Testis (tissue), 3 donors: ENCODE data around the gene NCK2. TPM values are rescaled to one million over a fixed set of nuclear protein-coding genes. Genes with fewer than 3 reads are reported as not detected.
A peak's percentile ranks its signal among the peaks of the same experiment; 100 is the strongest.

Source experiments
- DNase-seq: peaks from one replicate; pipeline ENCODE4 v3.0.0-alpha.2; 2019
- H3K27ac ChIP-seq, 2 donors: fragments of 200-600 bp; sonication (generic); one replicate each; pipeline ENCODE4 v1.5.1; 2019
- H3K27me3 ChIP-seq: fragments of 200-600 bp; sonication (generic); one replicate; pipeline ENCODE4 v1.5.1; 2019
- H3K36me3 ChIP-seq: fragments of 200-600 bp; sonication (generic); one replicate; pipeline ENCODE4 v1.5.1; 2017; ENCODE audit warnings: low read depth; ENCODE audit errors: missing control alignments
- H3K4me1 ChIP-seq: fragments of 200-600 bp; sonication (generic); one replicate; pipeline ENCODE4 v1.5.1; 2019
- H3K4me3 ChIP-seq, 2 donors: fragments of 200-600 bp; sonication (generic); one replicate each; pipeline ENCODE4 v1.5.1; 2017 to 2019
- H3K9me3 ChIP-seq: fragments of 200-600 bp; sonication (generic); one replicate; pipeline ENCODE4 v1.5.1; 2017
- POLR2A ChIP-seq: fragments of 450-650 bp; IDR thresholded peaks from one replicate; pipeline ENCODE4 v1.6.1; 2017; ENCODE audit warnings: antibody characterized with exemption, mild to moderate bottlenecking, moderate library complexity
- WGBS, 2 donors: methylation state at CpG; one replicate each; pipeline ENCODE4 v1.1.5; 2018; 5-methylcytosine and 5-hydroxymethylcytosine counted together
- intact Hi-C: fragments of 100-400 bp; cut with DNase I; formaldehyde crosslinking; loops from one replicate; pipeline ENCODE4 v1.15.1; 2023; ENCODE audit warnings: low total_unique reads
- polyA plus RNA-seq: library from polyadenylated mRNA; stranded (reverse); fragments of 350-450 nt; fragmentation: Illumina TruSeq; extraction: RNeasy Lipid Tissue Mini Kit (QIAGEN cat#74804); gene quantifications from one replicate; pipeline ENCODE4 v1.2.3, GENCODE V29; 2014; ENCODE audit warnings: low read depth, low replicate concordance; ENCODE audit not compliant: insufficient read depth
- total RNA-seq, 2 donors: library from RNA; depleted of rRNA; stranded (reverse); fragments of >200 nt; gene quantifications; one replicate each; pipeline ENCODE4 v1.2.3, GENCODE V29; 2016
- TF ChIP-seq, protein P1 (sequence below), 3 experiments: fragments of 450-650 bp in 2 of 3; fragments of 200-600 bp in 1 of 3; sonication (generic) in 1 of 3; IDR thresholded peaks; one replicate each; pipeline ENCODE4 v1.5.1; 2016 to 2019; ENCODE audit warnings: antibody characterized with exemption in 3 of 3, mild to moderate bottlenecking in 2 of 3, moderate library complexity in 1 of 3

The NCK2 gene
- total and polyA plus RNA-seq, 3 donors from 2014 or later, result 67.7 to 168 (median 105) TPM

DNA sequence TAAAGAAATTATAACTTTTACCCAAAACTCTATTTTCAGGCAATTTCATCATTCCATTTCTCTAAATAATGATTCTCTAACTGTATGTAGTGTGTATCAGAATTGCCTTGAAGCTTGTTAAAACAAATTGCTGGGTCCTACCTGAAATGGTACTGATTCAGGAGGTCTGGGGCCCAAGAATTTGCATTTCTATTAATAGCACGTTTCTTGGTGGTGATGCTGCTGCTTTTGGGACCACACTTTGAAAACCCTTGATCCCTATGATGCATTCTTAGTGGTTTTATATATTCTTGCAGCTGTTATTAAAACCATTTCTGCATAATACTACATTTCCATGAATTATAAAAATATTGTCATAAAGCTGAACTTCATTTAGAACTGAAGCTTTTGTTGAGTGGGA, 140.7 kb downstream of the NCK2 start:
- intact Hi-C loops, result no loop called here
- no peak overlapping the region for H3K4me3 ChIP-seq
- H3K4me1 ChIP-seq, result peaks cover 50% of the 10 kb centered on the region
- no peak for DNase-seq
- H3K36me3 ChIP-seq, result no peaks in the 10 kb centered on the region
- WGBS, 2 donors, result 22 to 30% methylated on average over 1 of the region's 1 CpG
- no peaks in the 10 kb centered on the region for H3K27me3 ChIP-seq
- H3K27ac ChIP-seq, result peak overlapping the region in 1 of 2 donors; percentile 7
- TF ChIP-seq, protein P1, sequence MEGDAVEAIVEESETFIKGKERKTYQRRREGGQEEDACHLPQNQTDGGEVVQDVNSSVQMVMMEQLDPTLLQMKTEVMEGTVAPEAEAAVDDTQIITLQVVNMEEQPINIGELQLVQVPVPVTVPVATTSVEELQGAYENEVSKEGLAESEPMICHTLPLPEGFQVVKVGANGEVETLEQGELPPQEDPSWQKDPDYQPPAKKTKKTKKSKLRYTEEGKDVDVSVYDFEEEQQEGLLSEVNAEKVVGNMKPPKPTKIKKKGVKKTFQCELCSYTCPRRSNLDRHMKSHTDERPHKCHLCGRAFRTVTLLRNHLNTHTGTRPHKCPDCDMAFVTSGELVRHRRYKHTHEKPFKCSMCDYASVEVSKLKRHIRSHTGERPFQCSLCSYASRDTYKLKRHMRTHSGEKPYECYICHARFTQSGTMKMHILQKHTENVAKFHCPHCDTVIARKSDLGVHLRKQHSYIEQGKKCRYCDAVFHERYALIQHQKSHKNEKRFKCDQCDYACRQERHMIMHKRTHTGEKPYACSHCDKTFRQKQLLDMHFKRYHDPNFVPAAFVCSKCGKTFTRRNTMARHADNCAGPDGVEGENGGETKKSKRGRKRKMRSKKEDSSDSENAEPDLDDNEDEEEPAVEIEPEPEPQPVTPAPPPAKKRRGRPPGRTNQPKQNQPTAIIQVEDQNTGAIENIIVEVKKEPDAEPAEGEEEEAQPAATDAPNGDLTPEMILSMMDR (IDR thresholded peaks at IDR 0.05), result no peak
- no peak for TF ChIP-seq POLR2A
- H3K9me3 ChIP-seq, result no peaks in the 10 kb centered on the region

DNA sequence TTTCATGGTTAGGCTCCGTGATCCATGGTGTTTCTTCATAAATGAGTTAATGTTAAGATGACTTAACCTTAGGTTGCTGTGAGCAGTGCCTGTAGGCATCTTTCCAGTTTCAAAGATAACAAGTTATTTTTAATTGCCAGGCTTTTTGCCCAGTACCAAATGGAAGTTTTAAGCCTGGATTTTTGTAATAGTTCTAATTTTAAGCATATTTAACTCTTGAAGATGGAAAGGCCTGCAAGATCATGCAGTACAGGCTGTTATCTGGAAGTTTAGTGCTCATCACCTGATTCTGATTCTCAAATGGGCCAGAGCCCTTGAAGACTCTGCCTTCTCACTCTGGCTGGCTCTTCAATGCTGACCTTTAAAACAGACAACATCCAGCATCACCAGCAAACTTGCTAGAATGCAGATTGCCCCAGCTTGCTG, 141.3 kb downstream of the NCK2 start:
- Histone ChIP-seq H3K27ac (peak overlapping the region in 1 of 2 donors; percentile 31), H3K36me3 (no peaks in the 10 kb centered on the region), H3K27me3 (no peaks in the 10 kb centered on the region), H3K4me1 (peaks cover 48% of the 10 kb centered on the region), H3K4me3 (no peak overlapping the region), H3K9me3 (no peaks in the 10 kb centered on the region)
- WGBS, 2 donors, result 31 to 48% methylated on average over 1 of the region's 1 CpG
- DNase-seq, result no peak
- TF ChIP-seq POLR2A, result no peak
- TF ChIP-seq, protein P1 (IDR thresholded peaks at IDR 0.05), result no peak
- intact Hi-C loops, result no loop called here

DNA sequence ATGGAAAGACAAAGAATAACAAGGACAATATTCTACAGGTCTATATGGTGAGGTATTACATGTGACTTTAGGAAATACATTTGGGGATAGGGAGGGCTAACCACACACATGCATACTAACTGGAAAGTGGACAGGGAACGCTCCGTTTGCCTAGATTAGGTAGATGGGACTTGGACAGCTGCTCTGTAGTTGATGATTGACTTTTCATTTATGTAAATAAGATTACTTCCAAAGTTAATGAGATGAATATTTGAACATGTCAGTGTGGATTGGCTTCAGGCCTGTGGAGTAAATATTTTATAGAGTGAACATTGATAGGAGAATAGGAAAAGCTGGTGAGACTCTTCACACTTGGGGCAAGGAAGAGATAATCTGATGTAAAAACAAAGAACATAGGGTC, 142.0 kb downstream of the NCK2 start:
- Histone ChIP-seq H3K4me3 (no peak overlapping the region), H3K36me3 (no peaks in the 10 kb centered on the region), H3K4me1 (peaks cover 45% of the 10 kb centered on the region), H3K9me3 (no peaks in the 10 kb centered on the region), H3K27ac (peak overlapping the region; percentile 31 to 61), H3K27me3 (no peaks in the 10 kb centered on the region)
- TF ChIP-seq, protein P1 (IDR thresholded peaks at IDR 0.05), result no peak
- no peak for TF ChIP-seq POLR2A
- 55 to 61% methylated on average over 2 of the region's 2 CpGs for WGBS, 2 donors
- DNase-seq, result no peak
- intact Hi-C loops, result no loop called here

DNA sequence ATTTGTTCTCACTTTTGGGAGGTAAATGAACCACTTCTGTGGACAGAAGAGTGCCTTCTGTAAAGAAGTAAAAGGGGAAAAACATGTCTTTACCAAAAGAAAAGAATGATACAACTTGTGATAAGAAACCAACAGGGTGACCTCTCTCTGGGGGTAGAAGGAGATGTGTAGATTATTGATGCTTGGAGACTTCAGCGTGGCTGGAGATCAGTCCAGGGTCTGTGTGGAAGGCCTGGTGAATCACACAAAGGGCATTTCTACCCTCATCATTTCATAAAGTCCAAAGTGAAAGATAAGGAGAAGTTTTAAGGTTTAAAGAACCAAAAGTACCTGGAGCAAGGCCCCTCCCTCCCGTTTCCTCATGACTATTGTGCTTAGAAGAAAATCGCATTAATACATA, 142.5 kb downstream of the NCK2 start:
- Histone ChIP-seq H3K4me1 (peaks cover 42% of the 10 kb centered on the region), H3K27ac (peak overlapping the region in 1 of 2 donors; percentile 31), H3K4me3 (no peak overlapping the region), H3K27me3 (no peaks in the 10 kb centered on the region), H3K36me3 (no peaks in the 10 kb centered on the region), H3K9me3 (no peaks in the 10 kb centered on the region)
- DNase-seq, result no peak
- TF ChIP-seq, protein P1 (IDR thresholded peaks at IDR 0.05), result no peak
- TF ChIP-seq POLR2A, result no peak
- 78 to 80% methylated on average over 3 of the region's 3 CpGs for WGBS, 2 donors
- intact Hi-C loops, result no loop called here

DNA sequence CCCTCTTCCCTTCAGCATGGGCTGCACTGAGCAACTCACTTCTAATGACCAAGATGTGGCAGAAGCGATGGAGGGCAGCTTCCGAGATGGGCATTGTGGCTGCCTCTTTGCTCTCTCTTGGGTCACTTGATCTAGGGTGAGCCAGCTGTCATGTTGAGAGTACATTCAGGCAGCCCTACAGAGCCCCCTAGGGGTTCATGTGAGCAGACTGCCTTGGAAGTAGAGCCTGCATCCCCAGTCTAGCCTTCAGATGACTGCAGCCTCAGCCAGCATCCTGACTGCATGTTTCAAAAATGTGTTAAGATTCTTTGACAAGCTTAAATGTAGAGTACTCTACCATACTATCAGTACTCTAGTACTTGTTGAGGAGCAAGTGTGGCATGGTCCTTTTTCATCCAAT, 143.9 kb downstream of the NCK2 start:
- H3K36me3 ChIP-seq, result no peaks in the 10 kb centered on the region
- intact Hi-C loops, result no loop called here
- no peak overlapping the region for H3K27ac ChIP-seq
- no peak for DNase-seq
- 95 to 100% methylated on average over 2 of the region's 2 CpGs for WGBS, 2 donors
- H3K9me3 ChIP-seq, result no peaks in the 10 kb centered on the region
- no peak for TF ChIP-seq POLR2A
- TF ChIP-seq, protein P1 (IDR thresholded peaks at IDR 0.05), result no peak
- H3K4me3 ChIP-seq, result no peak overlapping the region
- H3K27me3 ChIP-seq, result no peaks in the 10 kb centered on the region
- H3K4me1 ChIP-seq, result peaks cover 31% of the 10 kb centered on the region
